Fibroblast of lung (primary cell): ENCODE measurements around the gene FAM167B.

Experiments
- EZH2 ChIP-seq: IDR thresholded peaks from 2 replicates; pipeline ENCODE4 v1.5.1; 2012; ENCODE audit warnings: low read length, control low read depth, mild to moderate bottlenecking; ENCODE audit errors: missing control alignments
- TF ChIP-seq, protein P1 (sequence below), 2 donors: IDR thresholded peaks in 1 of 2; conservative IDR thresholded peaks in 1 of 2; 1 replicate in 1 of 2; 2 replicates in 1 of 2; pipeline ENCODE4 v1.5.1; 2011 to 2012; ENCODE audit warnings: low read length in 2 of 2, control low read depth in 1 of 2, inconsistent platforms in 1 of 2, low read depth in 1 of 2, mild to moderate bottlenecking in 1 of 2

DNA sequence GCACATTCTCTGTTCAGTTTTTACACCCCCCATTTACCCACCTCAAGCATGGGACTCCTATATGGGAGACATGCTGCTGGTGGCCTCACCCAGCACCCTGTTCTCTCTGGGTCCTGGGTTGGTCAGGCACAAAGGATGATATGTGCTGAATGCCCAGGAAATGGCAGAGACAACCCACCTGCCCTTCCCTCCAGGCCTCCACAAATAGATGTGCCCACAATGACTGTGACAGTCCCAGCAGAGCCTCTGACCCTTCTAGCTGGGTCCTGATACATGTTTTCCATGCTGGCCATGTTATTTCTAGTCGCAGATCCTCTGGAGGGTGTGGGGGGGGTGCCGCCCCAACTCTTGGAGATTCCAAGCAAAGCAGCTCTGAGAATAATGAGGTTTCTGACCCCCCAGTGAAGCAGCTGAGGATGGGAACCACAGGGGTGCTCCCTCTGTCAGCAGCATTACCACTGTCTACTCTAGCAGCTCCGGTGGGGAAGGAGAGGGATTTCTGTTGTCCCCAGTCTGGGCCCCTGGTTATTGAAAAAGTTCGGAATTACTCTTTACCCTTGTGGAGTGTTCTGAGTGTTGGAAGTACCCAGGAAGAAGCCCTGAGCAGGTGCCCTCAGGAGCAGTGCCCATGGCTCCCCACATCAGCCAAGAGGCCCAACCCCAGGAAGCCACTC lies 47.8 kb upstream of the FAM167B start:
- TF ChIP-seq EZH2 = no peak
- TF ChIP-seq, protein P1, sequence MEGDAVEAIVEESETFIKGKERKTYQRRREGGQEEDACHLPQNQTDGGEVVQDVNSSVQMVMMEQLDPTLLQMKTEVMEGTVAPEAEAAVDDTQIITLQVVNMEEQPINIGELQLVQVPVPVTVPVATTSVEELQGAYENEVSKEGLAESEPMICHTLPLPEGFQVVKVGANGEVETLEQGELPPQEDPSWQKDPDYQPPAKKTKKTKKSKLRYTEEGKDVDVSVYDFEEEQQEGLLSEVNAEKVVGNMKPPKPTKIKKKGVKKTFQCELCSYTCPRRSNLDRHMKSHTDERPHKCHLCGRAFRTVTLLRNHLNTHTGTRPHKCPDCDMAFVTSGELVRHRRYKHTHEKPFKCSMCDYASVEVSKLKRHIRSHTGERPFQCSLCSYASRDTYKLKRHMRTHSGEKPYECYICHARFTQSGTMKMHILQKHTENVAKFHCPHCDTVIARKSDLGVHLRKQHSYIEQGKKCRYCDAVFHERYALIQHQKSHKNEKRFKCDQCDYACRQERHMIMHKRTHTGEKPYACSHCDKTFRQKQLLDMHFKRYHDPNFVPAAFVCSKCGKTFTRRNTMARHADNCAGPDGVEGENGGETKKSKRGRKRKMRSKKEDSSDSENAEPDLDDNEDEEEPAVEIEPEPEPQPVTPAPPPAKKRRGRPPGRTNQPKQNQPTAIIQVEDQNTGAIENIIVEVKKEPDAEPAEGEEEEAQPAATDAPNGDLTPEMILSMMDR (conservative IDR thresholded peaks at IDR 0.05 in 1 of 2, IDR thresholded peaks at IDR 0.05 in 1 of 2; ENCODE audit: low read depth in 1 of 2, low read length in 2 of 2) = no peak
